Suprapubic skin (tissue), 4 donors: ENCODE data around the gene FGF12.

ENCODE experiments used
- EP300 ChIP-seq: sonication (generic); formaldehyde crosslinking; IDR thresholded peaks from one replicate; pipeline ENCODE4 v1.6.1; 2017; ENCODE audit warnings: antibody characterized with exemption
- POLR2A ChIP-seq, 2 donors: fragments of 450-650 bp; IDR thresholded peaks; one replicate each; pipeline ENCODE4 v1.6.1; 2017; ENCODE audit warnings: antibody characterized with exemption in 2 of 2, mild to moderate bottlenecking in 2 of 2, moderate library complexity in 2 of 2
- POLR2AphosphoS5 ChIP-seq, 3 donors: sonication (generic); formaldehyde crosslinking; IDR thresholded peaks; one replicate each; pipeline ENCODE4 v1.6.1; 2017; ENCODE audit warnings: antibody characterized with exemption in 3 of 3
- TF ChIP-seq, protein P1 (sequence below), 2 donors: fragments of 200-600 bp in 1 of 2; fragments of 450-650 bp in 1 of 2; sonication (generic) in 1 of 2; IDR thresholded peaks; one replicate each; pipeline ENCODE4 v1.5.1; 2016 to 2019; ENCODE audit warnings: antibody characterized with exemption in 2 of 2, mild to moderate bottlenecking in 1 of 2, moderate library complexity in 1 of 2

DNA sequence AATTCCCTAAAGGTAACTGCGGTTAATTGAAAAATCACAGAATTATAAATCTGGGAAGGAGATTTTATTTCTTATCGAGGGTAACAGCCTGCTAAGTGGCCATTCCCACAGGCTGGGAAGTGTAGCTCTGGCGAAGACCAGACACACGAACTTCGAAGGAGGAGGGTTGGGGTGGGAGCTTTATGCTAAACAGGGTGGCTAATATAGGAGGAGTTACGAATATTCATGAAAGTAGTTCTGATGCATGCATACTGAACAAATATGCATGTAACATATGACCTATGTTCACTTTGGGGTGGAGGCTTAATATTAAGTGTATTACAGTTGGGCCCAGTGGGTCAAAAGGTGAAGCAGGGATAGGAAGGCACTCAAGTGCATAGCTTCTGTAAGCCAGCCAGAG lies 221.6 kb downstream of the FGF12 start:
- TF ChIP-seq, protein P1, sequence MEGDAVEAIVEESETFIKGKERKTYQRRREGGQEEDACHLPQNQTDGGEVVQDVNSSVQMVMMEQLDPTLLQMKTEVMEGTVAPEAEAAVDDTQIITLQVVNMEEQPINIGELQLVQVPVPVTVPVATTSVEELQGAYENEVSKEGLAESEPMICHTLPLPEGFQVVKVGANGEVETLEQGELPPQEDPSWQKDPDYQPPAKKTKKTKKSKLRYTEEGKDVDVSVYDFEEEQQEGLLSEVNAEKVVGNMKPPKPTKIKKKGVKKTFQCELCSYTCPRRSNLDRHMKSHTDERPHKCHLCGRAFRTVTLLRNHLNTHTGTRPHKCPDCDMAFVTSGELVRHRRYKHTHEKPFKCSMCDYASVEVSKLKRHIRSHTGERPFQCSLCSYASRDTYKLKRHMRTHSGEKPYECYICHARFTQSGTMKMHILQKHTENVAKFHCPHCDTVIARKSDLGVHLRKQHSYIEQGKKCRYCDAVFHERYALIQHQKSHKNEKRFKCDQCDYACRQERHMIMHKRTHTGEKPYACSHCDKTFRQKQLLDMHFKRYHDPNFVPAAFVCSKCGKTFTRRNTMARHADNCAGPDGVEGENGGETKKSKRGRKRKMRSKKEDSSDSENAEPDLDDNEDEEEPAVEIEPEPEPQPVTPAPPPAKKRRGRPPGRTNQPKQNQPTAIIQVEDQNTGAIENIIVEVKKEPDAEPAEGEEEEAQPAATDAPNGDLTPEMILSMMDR (IDR thresholded peaks at IDR 0.05): no peak
- TF ChIP-seq POLR2A (IDR thresholded peaks at IDR 0.05) (no peak), EP300 (no peak), POLR2AphosphoS5 (IDR thresholded peaks at IDR 0.05) (no peak)
